Lower lobe of right lung (tissue), 2 donors: ENCODE results near the gene ENDOV. TPM values are rescaled to one million over a fixed set of nuclear protein-coding genes. Genes with fewer than 3 reads are reported as not detected.

ENCODE experiments used
- ATAC-seq, 2 donors: fragments of 200-7000 bp; cut with Tn5 transposase; one replicate each; pipeline ENCODE4 v1.9.1; 2020 to 2022; ENCODE audit warnings: mild to moderate bottlenecking in 2 of 2, moderate library complexity in 2 of 2
- DNase-seq: peaks from one replicate; pipeline ENCODE4 v3.0.0-alpha.2; 2020
- H3K27ac ChIP-seq: fragments of 200-600 bp; one replicate; pipeline ENCODE4 v1.8.0; 2022
- H3K27me3 ChIP-seq: fragments of 200-600 bp; one replicate; pipeline ENCODE4 v1.8.0; 2022; ENCODE audit warnings: low read depth
- H3K36me3 ChIP-seq: fragments of 200-600 bp; one replicate; pipeline ENCODE4 v1.8.0; 2022; ENCODE audit warnings: mild to moderate bottlenecking
- H3K4me1 ChIP-seq: fragments of 200-600 bp; one replicate; pipeline ENCODE4 v1.8.0; 2022
- H3K4me3 ChIP-seq: fragments of 200-600 bp; one replicate; pipeline ENCODE4 v1.8.0; 2022; ENCODE audit warnings: mild to moderate bottlenecking
- H3K9me3 ChIP-seq: fragments of 200-600 bp; one replicate; pipeline ENCODE4 v1.8.0; 2022
- intact Hi-C: fragments of 100-400 bp; cut with DNase I; formaldehyde crosslinking; loops from one replicate; pipeline ENCODE4 v1.11.0; 2022
- total RNA-seq: library from RNA; stranded (reverse); fragmentation: NEBNext Ultra II Directional; extraction: Animal tissue kit (Norgen Biotek cat#: 25700); gene quantifications from one replicate; pipeline ENCODE4 v1.2.1, GENCODE V29; 2021
- TF ChIP-seq, protein P1 (sequence below): fragments of 200-600 bp; IDR thresholded peaks from one replicate; pipeline ENCODE4 v1.8.0; 2022; ENCODE audit warnings: antibody characterized with exemption, mild to moderate bottlenecking
- donor health status: DM: no; HTN: yes; CAD: no; lungs with severe emphysema.

Gene ENDOV
- total RNA-seq, 1 donor from 2014 or later, result 23.4 TPM

DNA sequence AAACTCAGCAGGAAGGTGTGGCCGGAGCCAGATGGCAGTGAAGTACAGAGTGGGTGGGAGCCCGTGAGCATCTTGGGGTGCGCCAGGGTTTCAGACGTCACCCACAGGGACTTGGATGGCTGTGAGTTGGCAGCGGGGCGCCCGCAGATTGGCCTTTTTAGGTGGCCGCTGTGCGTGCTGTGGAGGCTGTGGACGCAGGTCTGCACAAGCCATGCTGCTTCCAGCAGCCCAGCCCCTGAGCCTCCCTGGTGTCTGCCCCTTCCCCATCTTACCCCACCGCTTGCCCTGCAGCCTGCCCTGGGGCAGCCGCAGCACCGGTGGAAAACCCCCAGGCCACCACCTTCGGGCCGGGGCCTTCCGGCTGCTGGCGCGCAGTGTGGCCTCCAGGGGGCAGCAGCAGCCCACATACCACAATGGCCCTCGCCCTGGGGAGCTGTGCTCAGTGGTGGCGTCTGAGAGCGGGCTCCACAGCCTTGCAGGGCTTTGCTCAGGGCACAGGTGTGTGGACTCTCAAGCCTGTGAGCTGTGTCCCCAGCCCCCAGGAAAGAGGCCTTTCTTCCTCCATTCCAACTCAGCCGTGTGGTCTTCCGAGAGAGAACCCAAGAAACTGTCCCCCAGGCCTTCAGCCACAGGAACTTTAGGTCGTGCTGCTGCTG, 11.8 kb downstream of the ENDOV start:
- intact Hi-C loops, result loop anchor here (10.0 kb wide), 1 partner anchor 148 kb away; no protein-coding TSS in a partner anchor

GRCh38 chr17:80427366-80428282, 12.7 kb downstream of the ENDOV start:
- no peak for DNase-seq
- no peaks in the 10 kb centered on the region for H3K27me3 ChIP-seq
- TF ChIP-seq, protein P1, sequence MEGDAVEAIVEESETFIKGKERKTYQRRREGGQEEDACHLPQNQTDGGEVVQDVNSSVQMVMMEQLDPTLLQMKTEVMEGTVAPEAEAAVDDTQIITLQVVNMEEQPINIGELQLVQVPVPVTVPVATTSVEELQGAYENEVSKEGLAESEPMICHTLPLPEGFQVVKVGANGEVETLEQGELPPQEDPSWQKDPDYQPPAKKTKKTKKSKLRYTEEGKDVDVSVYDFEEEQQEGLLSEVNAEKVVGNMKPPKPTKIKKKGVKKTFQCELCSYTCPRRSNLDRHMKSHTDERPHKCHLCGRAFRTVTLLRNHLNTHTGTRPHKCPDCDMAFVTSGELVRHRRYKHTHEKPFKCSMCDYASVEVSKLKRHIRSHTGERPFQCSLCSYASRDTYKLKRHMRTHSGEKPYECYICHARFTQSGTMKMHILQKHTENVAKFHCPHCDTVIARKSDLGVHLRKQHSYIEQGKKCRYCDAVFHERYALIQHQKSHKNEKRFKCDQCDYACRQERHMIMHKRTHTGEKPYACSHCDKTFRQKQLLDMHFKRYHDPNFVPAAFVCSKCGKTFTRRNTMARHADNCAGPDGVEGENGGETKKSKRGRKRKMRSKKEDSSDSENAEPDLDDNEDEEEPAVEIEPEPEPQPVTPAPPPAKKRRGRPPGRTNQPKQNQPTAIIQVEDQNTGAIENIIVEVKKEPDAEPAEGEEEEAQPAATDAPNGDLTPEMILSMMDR, result no peak
- H3K27ac ChIP-seq, result no peak overlapping the region
- no peaks in the 10 kb centered on the region for H3K9me3 ChIP-seq
- intact Hi-C loops, result loop anchor here (10.0 kb wide), 1 partner anchor 147 kb away; no protein-coding TSS in a partner anchor
- no peak overlapping the region for H3K4me3 ChIP-seq
- ATAC-seq, result no peak
- H3K36me3 ChIP-seq, result peaks cover 18% of the 10 kb centered on the region
- peaks cover 7% of the 10 kb centered on the region for H3K4me1 ChIP-seq

More for the DNA sequence above, 11.8 kb downstream of the ENDOV start:
- Histone ChIP-seq H3K4me1 (peaks cover 7% of the 10 kb centered on the region), H3K4me3 (no peak overlapping the region), H3K27me3 (no peaks in the 10 kb centered on the region), H3K27ac (no peak overlapping the region), H3K9me3 (no peaks in the 10 kb centered on the region), H3K36me3 (peaks cover 18% of the 10 kb centered on the region)
- ATAC-seq, result peak; percentile 87 to 91
- TF ChIP-seq, protein P1, result peak; percentile 99
- DNase-seq, result peak; percentile 81

DNA sequence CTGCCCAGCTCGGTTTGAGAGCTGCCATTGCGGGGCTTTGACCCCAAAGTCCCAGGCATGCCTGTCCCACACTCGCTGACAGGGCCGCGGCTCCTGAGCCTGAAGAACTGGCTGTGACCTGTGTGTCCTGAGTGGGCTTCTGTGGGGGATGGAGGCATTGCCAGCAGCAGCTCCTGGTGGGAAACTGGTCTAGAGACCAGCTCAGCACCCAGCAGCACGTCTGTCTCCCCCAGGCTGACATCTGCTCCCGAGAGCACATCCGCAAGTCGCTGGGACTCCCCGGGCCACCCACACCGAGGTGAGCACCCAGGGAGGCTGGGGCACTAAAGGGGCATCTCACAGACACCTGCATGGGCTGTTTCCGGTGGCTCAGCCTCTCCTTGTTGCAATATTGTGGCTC, 13.4 kb downstream of the ENDOV start:
- TF ChIP-seq, protein P1, result no peak
- intact Hi-C loops, result loop anchor here (10.0 kb wide), 1 partner anchor 146 kb away; no protein-coding TSS in a partner anchor

GRCh38 chr17:80428796-80429195, 13.8 kb downstream of the ENDOV start:
- TF ChIP-seq, protein P1, result no peak
- Histone ChIP-seq H3K36me3 (peaks cover 18% of the 10 kb centered on the region), H3K4me3 (no peak overlapping the region), H3K27ac (no peak overlapping the region), H3K27me3 (no peaks in the 10 kb centered on the region), H3K4me1 (peaks cover 7% of the 10 kb centered on the region), H3K9me3 (no peaks in the 10 kb centered on the region)
- no peak for ATAC-seq
- intact Hi-C loops, result loop anchor here (10.0 kb wide), 1 partner anchor 146 kb away; no protein-coding TSS in a partner anchor
- no peak for DNase-seq

More for the DNA sequence above, 13.4 kb downstream of the ENDOV start:
- H3K4me1 ChIP-seq, result peaks cover 7% of the 10 kb centered on the region
- DNase-seq (peak; percentile 40), ATAC-seq (no peak)
- no peaks in the 10 kb centered on the region for H3K9me3 ChIP-seq
- H3K27ac ChIP-seq, result no peak overlapping the region
- no peaks in the 10 kb centered on the region for H3K27me3 ChIP-seq
- no peak overlapping the region for H3K4me3 ChIP-seq
- H3K36me3 ChIP-seq, result peaks cover 18% of the 10 kb centered on the region
